Pancreas (tissue), 10 donors: ENCODE results near the gene AMPD3. TPM values are rescaled to one million over a fixed set of nuclear protein-coding genes. Genes with fewer than 3 reads are reported as not detected.

Experiments used
- ATAC-seq, 4 donors: fragments of 200-7000 bp; cut with Tn5 transposase; one replicate each; pipeline versions ENCODE4 v1.8.0 to v1.9.1; 2020; ENCODE audit warnings: mild to moderate bottlenecking in 4 of 4, moderate library complexity in 4 of 4
- DNase-seq, 6 donors: peaks; one replicate each; pipeline ENCODE4 v3.0.0-alpha.2; 2020
- FAIRE-seq: peaks from 2 replicates; lab custom pipeline; 2012; peaks lifted over from hg19 to GRCh38; lab: Jason Lieb, UNC
- H3K27ac ChIP-seq, 4 donors: fragments of 200-600 bp; sonication (generic); 1 replicate in 3 of 4; 2 replicates in 1 of 4; pipeline versions ENCODE4 v1.5.0 to v1.8.0; 2020
- H3K27me3 ChIP-seq, 4 donors: fragments of 200-600 bp; one replicate each; pipeline ENCODE4 v1.8.0; 2021
- H3K36me3 ChIP-seq, 3 donors: fragments of 200-600 bp; sonication (generic) in 1 of 3; one replicate each; pipeline versions ENCODE4 v1.5.0 to v1.8.0; 2020 to 2021
- H3K4me1 ChIP-seq, 3 donors: fragments of 200-600 bp; one replicate each; pipeline ENCODE4 v1.8.0; 2021
- H3K4me3 ChIP-seq, 4 donors: fragments of 200-600 bp; sonication (generic) in 2 of 4; one replicate each; pipeline versions ENCODE4 v1.5.0 to v1.8.0; 2020 to 2021
- H3K9me3 ChIP-seq, 4 donors: fragments of 200-600 bp; one replicate each; pipeline ENCODE4 v1.8.0; 2021
- CTCF ChIP-seq, 4 donors: fragments of 200-600 bp; sonication (generic) in 3 of 4; IDR thresholded peaks; one replicate each; pipeline versions ENCODE4 v1.5.0 to v1.8.0; 2021; ENCODE audit warnings: antibody characterized with exemption in 4 of 4
- WGBS, 2 donors: extraction: QIAGEN DNeasy Blood & Tissue Kit; methylation state at CpG; one replicate each; pipeline ENCODE4 v1.1.7; 2013; 5-methylcytosine and 5-hydroxymethylcytosine counted together
- intact Hi-C, 3 donors: fragments of 100-400 bp; cut with DNase I; formaldehyde crosslinking; loops; one replicate each; pipeline versions ENCODE4 v1.11.1 to v1.14.2; 2022
- polyA plus RNA-seq, 2 donors: library from polyadenylated mRNA; stranded (reverse); fragments of 200-250 nt; gene quantifications; one replicate each; pipeline ENCODE4 v1.2.3, GENCODE V29; 2013
- total RNA-seq, 6 donors: library from RNA; stranded (reverse); fragmentation: NEBNext Ultra II Directional in 4 of 6; extraction: Animal tissue kit (Norgen Biotek cat#: 25700) in 4 of 6; gene quantifications; one replicate each; pipeline versions ENCODE4 v1.2.1 to v1.2.4, GENCODE V29; 2021 to 2023
- donor health status: healthy with polysubstance abuse.
- donor health status: DM: no; HTN: no; CAD: no; lungs with moderate emphysema.
- donor health status: DM: no; HTN: no; CAD: no.
- donor health status: control.
- donor health status: control.
- donor health status: Bipolar disorder and iron deficiency.
- donor health status: DM: yes; HTN: yes; CAD: no.
- donor health status: DM: no; HTN: no; CAD: no.
- donor health status: DM: no; HTN: no; CAD: no.
- donor health status: DM: yes; HTN: yes; CAD: no.

The AMPD3 gene
- total and polyA plus RNA-seq, 8 donors: 2.7 to 10.0 (median 3.7) TPM

GRCh38 chr11:10518891-10519290, 63.8 kb downstream of the AMPD3 start:
- Histone ChIP-seq H3K4me1 (no peaks in the 10 kb centered on the region), H3K27me3 (no peaks in the 10 kb centered on the region), H3K27ac (no peak overlapping the region), H3K9me3 (no peaks in the 10 kb centered on the region), H3K4me3 (no peak overlapping the region), H3K36me3 (peaks cover 0 to 16% (median 7%) of the 10 kb centered on the region in 3 donors)
- WGBS, 2 donors: 90% methylated on average over 2 of the region's 2 CpGs
- FAIRE-seq (no peak), DNase-seq (no peak), ATAC-seq (no peak)
- intact Hi-C loops: no loop called here
- no peak for TF ChIP-seq CTCF (IDR thresholded peaks at IDR 0.05)

- Histone ChIP-seq H3K27me3 (no peaks in the 10 kb centered on the region), H3K4me1 (no peaks in the 10 kb centered on the region), H3K4me3 (no peak overlapping the region), H3K9me3 (no peaks in the 10 kb centered on the region), H3K27ac (no peak overlapping the region), H3K36me3 (peaks cover 0 to 16% (median 7%) of the 10 kb centered on the region in 3 donors)
- intact Hi-C loops: no loop called here
- WGBS, 2 donors: 91 to 94% methylated on average over 2 of the region's 2 CpGs
- TF ChIP-seq CTCF (IDR thresholded peaks at IDR 0.05): no peak
- DNase-seq: no peak
- FAIRE-seq: no peak
- ATAC-seq: no peak
Observed at GRCh38 chr11:10519630-10520029, 64.6 kb downstream of the AMPD3 start.

GRCh38 chr11:10520562-10520961, 65.5 kb downstream of the AMPD3 start:
- no peak overlapping the region for H3K4me3 ChIP-seq
- ATAC-seq (no peak), FAIRE-seq (no peak), DNase-seq (no peak)
- no peak overlapping the region for H3K27ac ChIP-seq
- intact Hi-C loops: no loop called here
- no peaks in the 10 kb centered on the region for H3K4me1 ChIP-seq
- peaks cover 0 to 16% (median 7%) of the 10 kb centered on the region in 3 donors for H3K36me3 ChIP-seq
- H3K27me3 ChIP-seq: no peaks in the 10 kb centered on the region
- TF ChIP-seq CTCF (IDR thresholded peaks at IDR 0.05): no peak
- H3K9me3 ChIP-seq: no peaks in the 10 kb centered on the region
- 95 to 98% methylated on average over 2 of the region's 2 CpGs for WGBS, 2 donors

GRCh38 chr11:10522276-10522675, 67.2 kb downstream of the AMPD3 start:
- ATAC-seq (no peak), DNase-seq (no peak), FAIRE-seq (no peak)
- H3K27ac ChIP-seq: no peak overlapping the region
- TF ChIP-seq CTCF (IDR thresholded peaks at IDR 0.05): no peak
- 71 to 75% methylated on average over 1 of the region's 1 CpG for whole genome bisulfite sequencing, 2 donors
- peaks cover 0 to 16% (median 7%) of the 10 kb centered on the region in 3 donors for H3K36me3 ChIP-seq
- no peaks in the 10 kb centered on the region for H3K27me3 ChIP-seq
- H3K9me3 ChIP-seq: no peaks in the 10 kb centered on the region
- no peak overlapping the region for H3K4me3 ChIP-seq
- intact Hi-C loops: no loop called here
- H3K4me1 ChIP-seq: no peaks in the 10 kb centered on the region

- Histone ChIP-seq H3K27me3 (no peaks in the 10 kb centered on the region), H3K4me1 (peaks cover 0 to 3% (median 1%) of the 10 kb centered on the region in 3 donors), H3K27ac (no peak overlapping the region), H3K9me3 (no peaks in the 10 kb centered on the region), H3K4me3 (no peak overlapping the region), H3K36me3 (peaks cover 0 to 16% (median 7%) of the 10 kb centered on the region in 3 donors)
- intact Hi-C loops: no loop called here
- FAIRE-seq (no peak), DNase-seq (no peak), ATAC-seq (no peak)
- WGBS, 2 donors: 81 to 90% methylated on average over 2 of the region's 2 CpGs
- no peak for TF ChIP-seq CTCF (IDR thresholded peaks at IDR 0.05)
Observed at GRCh38 chr11:10522921-10523320, 67.9 kb downstream of the AMPD3 start.
